Tibial artery (tissue), 4 donors: ENCODE measurements around the gene GSTM4.
"Not testable (repeated sequence)": the region's sequence is repeated elsewhere in the genome, so short reads cannot be mapped to it uniquely, and the experiment has no call there.

Experiments used
- DNase-seq, 2 donors: peaks; one replicate each; pipeline ENCODE4 v3.0.0-alpha.2; 2019
- H3K27ac ChIP-seq, 2 donors: fragments of 200-600 bp; sonication (generic) in 1 of 2; 1 replicate in 1 of 2; 2 replicates in 1 of 2; pipeline ENCODE4 v1.5.1; 2018 to 2019; ENCODE audit warnings: mild to moderate bottlenecking in 1 of 2
- H3K27me3 ChIP-seq, 2 donors: fragments of 200-600 bp; sonication (generic) in 1 of 2; one replicate each; pipeline versions ENCODE4 v1.5.1 to v1.6.0; 2016 to 2019
- H3K36me3 ChIP-seq, 3 donors: fragments of 200-600 bp; sonication (generic) in 2 of 3; one replicate each; pipeline ENCODE4 v1.5.1; 2016 to 2019; ENCODE audit warnings: mild to moderate bottlenecking in 2 of 3
- H3K4me1 ChIP-seq, 4 donors: fragments of 200-600 bp; sonication (generic) in 2 of 4; 1 replicate in 3 of 4; 2 replicates in 1 of 4; pipeline ENCODE4 v1.5.1; 2016 to 2019
- H3K4me3 ChIP-seq, 2 donors: fragments of 200-600 bp; sonication (generic) in 1 of 2; 1 replicate in 1 of 2; 2 replicates in 1 of 2; pipeline ENCODE4 v1.5.1; 2018 to 2019; ENCODE audit warnings: mild to moderate bottlenecking in 2 of 2
- H3K9me3 ChIP-seq, 3 donors: fragments of 200-600 bp; sonication (generic) in 1 of 3; one replicate each; pipeline ENCODE4 v1.5.1; 2016 to 2019
- intact Hi-C: fragments of 100-400 bp; cut with DNase I; formaldehyde crosslinking; loops from one replicate; pipeline ENCODE4 v1.15.0; 2023; ENCODE audit warnings: low total_unique reads
- TF ChIP-seq, protein P1 (sequence below), 2 experiments: fragments of 200-600 bp in 1 of 2; fragments of 450-650 bp in 1 of 2; IDR thresholded peaks; one replicate each; pipeline ENCODE4 v1.5.1; 2017 to 2019; ENCODE audit warnings: antibody characterized with exemption in 2 of 2, mild to moderate bottlenecking in 1 of 2, moderate library complexity in 1 of 2

The GSTM4 gene

GRCh38 chr1:109685399-109685798, 29.5 kb downstream of the GSTM4 start:
- not testable (repeated sequence) for H3K27me3 ChIP-seq, H3K27ac ChIP-seq, H3K4me1 ChIP-seq, H3K4me3 ChIP-seq, DNase-seq, H3K36me3 ChIP-seq, H3K9me3 ChIP-seq
- intact Hi-C loops = loop anchor here (5.0 kb wide), 1 partner anchor 43 kb away; no protein-coding TSS in a partner anchor

DNA sequence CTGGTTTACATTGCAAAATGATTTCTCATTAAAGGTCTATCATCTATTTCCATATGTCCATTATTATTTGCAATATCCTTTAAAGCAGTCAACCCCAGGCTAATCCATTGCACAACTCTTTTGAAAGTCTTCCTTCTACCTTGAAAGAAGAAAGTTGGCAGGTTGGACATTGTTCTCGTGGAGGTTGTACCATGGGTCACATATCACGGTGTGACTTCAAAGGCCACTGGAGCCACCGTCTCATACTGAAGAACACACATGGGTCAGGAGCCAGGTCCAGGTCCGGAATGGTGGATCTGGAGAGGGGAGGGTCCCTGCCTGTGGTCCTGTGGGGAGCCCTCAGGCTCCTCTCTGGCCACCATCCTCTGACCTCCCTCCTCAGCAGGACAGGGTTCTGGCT, 30.0 kb downstream of the GSTM4 start:
- intact Hi-C loops = loop anchor here (5.0 kb wide), 1 partner anchor 44 kb away; no protein-coding TSS in a partner anchor

GRCh38 chr1:109687109-109687508, 31.2 kb downstream of the GSTM4 start:
- not testable (repeated sequence) for H3K27me3 ChIP-seq, H3K4me3 ChIP-seq, H3K27ac ChIP-seq, H3K4me1 ChIP-seq, H3K36me3 ChIP-seq, DNase-seq, H3K9me3 ChIP-seq
- intact Hi-C loops = loop anchor here (5.0 kb wide), 1 partner anchor 45 kb away; no protein-coding TSS in a partner anchor

More for the DNA sequence above, 30.0 kb downstream of the GSTM4 start:
- not testable (repeated sequence) for H3K4me1 ChIP-seq, H3K27me3 ChIP-seq, H3K4me3 ChIP-seq, DNase-seq, H3K9me3 ChIP-seq, H3K27ac ChIP-seq, H3K36me3 ChIP-seq

GRCh38 chr1:109687641-109688499, 32.0 kb downstream of the GSTM4 start, which contains the start of gene GSTM1:
Gene GSTM1 (plus strand): TSS chr1:109687817. CDS start chr1:109687874, 57 bp downstream.
- intact Hi-C loops = loop anchor here (5.0 kb wide), 1 partner anchor 46 kb away; no protein-coding TSS in a partner anchor
- H3K4me1 ChIP-seq = no peaks in the 10 kb centered on the region
- H3K27ac ChIP-seq = no peak within 1 kb of the TSS
- no peaks in the 10 kb centered on the region for H3K9me3 ChIP-seq
- H3K27me3 ChIP-seq = no peaks in the 10 kb centered on the region
- no peaks in the 10 kb centered on the region for H3K36me3 ChIP-seq
- H3K4me3 ChIP-seq = no peak within 1 kb of the TSS
- TF ChIP-seq, protein P1, sequence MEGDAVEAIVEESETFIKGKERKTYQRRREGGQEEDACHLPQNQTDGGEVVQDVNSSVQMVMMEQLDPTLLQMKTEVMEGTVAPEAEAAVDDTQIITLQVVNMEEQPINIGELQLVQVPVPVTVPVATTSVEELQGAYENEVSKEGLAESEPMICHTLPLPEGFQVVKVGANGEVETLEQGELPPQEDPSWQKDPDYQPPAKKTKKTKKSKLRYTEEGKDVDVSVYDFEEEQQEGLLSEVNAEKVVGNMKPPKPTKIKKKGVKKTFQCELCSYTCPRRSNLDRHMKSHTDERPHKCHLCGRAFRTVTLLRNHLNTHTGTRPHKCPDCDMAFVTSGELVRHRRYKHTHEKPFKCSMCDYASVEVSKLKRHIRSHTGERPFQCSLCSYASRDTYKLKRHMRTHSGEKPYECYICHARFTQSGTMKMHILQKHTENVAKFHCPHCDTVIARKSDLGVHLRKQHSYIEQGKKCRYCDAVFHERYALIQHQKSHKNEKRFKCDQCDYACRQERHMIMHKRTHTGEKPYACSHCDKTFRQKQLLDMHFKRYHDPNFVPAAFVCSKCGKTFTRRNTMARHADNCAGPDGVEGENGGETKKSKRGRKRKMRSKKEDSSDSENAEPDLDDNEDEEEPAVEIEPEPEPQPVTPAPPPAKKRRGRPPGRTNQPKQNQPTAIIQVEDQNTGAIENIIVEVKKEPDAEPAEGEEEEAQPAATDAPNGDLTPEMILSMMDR (IDR thresholded peaks at IDR 0.05) = no peak
- DNase-seq = no peak

DNA sequence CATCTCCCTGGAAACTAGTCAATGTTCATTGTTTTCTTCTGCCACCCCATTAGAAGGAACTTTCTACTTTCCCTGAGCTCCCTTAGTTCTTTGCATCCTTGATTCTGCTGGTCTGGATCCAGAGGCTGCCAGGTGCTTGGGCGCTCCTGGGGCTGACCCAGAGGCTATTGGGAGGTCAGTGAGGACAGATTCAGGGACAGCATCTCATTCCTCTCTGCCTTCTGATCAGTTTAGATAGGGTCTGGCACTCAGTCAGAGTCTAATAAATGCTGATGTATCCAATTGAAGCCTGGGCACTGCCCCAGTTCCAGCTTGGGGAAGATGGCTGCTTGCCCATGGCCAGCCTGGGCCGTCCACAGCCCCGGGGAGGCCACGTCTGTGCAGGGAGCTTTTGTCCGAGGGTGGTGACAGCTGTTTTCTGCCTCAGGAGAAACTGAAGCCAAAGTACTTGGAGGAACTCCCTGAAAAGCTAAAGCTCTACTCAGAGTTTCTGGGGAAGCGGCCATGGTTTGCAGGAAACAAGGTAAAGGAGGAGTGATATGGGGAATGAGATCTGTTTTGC, 34.0 kb downstream of the GSTM4 start:
- Histone ChIP-seq H3K27ac (no peak overlapping the region), H3K9me3 (no peaks in the 10 kb centered on the region)
- no peak for DNase-seq

GRCh38 chr1:109691759-109692158, 35.9 kb downstream of the GSTM4 start:
- H3K36me3 ChIP-seq = no peaks in the 10 kb centered on the region
- no peaks in the 10 kb centered on the region for H3K4me1 ChIP-seq
- no peak for DNase-seq
- no peaks in the 10 kb centered on the region for H3K27me3 ChIP-seq
- TF ChIP-seq, protein P1 (IDR thresholded peaks at IDR 0.05) = no peak
- H3K27ac ChIP-seq = no peak overlapping the region
- no peaks in the 10 kb centered on the region for H3K9me3 ChIP-seq
- intact Hi-C loops = no loop called here
- no peak overlapping the region for H3K4me3 ChIP-seq

More for the DNA sequence above, 34.0 kb downstream of the GSTM4 start:
- no peaks in the 10 kb centered on the region for H3K4me1 ChIP-seq
- no peak overlapping the region for H3K4me3 ChIP-seq
- H3K36me3 ChIP-seq = no peaks in the 10 kb centered on the region
- TF ChIP-seq, protein P1 (IDR thresholded peaks at IDR 0.05) = no peak
- no peaks in the 10 kb centered on the region for H3K27me3 ChIP-seq
- intact Hi-C loops = loop anchor here (5.0 kb wide), 1 partner anchor 48 kb away; no protein-coding TSS in a partner anchor

GRCh38 chr1:109694400-109694799, 38.5 kb downstream of the GSTM4 start:
- H3K36me3 ChIP-seq, H3K27me3 ChIP-seq, H3K4me3 ChIP-seq, H3K27ac ChIP-seq, H3K9me3 ChIP-seq, H3K4me1 ChIP-seq, intact Hi-C loops, DNase-seq: not testable (repeated sequence)

DNA sequence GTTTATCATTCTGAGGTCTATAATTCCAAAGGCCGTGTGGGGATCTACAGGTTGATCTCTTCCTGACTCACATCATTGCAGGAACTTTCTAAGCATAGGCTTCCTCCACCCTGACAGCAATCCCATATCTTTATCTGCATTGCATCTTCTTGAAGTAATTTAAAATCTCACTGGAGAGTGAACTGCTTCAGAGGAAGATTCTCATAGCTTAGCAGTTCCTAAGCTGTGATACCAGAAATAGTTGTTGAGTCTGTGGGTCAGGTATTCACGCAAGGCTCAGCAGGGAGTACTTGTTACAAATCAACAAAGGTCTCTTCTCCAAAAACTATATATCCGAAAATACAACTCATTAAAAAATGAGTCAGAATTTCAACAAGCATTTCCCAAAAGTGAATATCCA, 39.2 kb downstream of the GSTM4 start:
- H3K27ac ChIP-seq, DNase-seq, H3K4me3 ChIP-seq, H3K4me1 ChIP-seq, H3K36me3 ChIP-seq, intact Hi-C loops, H3K27me3 ChIP-seq, H3K9me3 ChIP-seq: not testable (repeated sequence)
